GM23248 (cell line): ENCODE results near the gene BLOC1S6. TPM values are rescaled to one million over a fixed set of nuclear protein-coding genes. Genes with fewer than 3 reads are reported as not detected.

Source experiments
- DNase-seq: peaks from one replicate; pipeline ENCODE4 v3.0.0-alpha.2; 2015
- H2AFZ ChIP-seq: fragments of 200-600 bp; sonication (generic); 2 replicates; pipeline ENCODE4 v1.6.1; 2016; ENCODE audit warnings: antibody characterized with exemption
- H3F3A ChIP-seq: fragments of 200-600 bp; sonication (generic); 2 replicates; pipeline ENCODE4 v1.6.1; 2016; ENCODE audit warnings: mild to moderate bottlenecking, antibody characterized with exemption, mixed run types; ENCODE audit not compliant: insufficient read depth
- H3K27ac ChIP-seq: fragments of 200-600 bp; sonication (generic); 2 replicates; pipeline ENCODE4 v1.5.1; 2016; ENCODE audit warnings: mild to moderate bottlenecking
- H3K27me3 ChIP-seq: fragments of 200-600 bp; sonication (generic); replicated peaks from 2 replicates; pipeline ENCODE4 v1.6.1; 2016; ENCODE audit warnings: mild to moderate bottlenecking; ENCODE audit not compliant: insufficient read depth
- H3K36me3 ChIP-seq: fragments of 200-600 bp; sonication (generic); 2 replicates; pipeline ENCODE4 v1.6.1; 2016; ENCODE audit warnings: low read depth, mild to moderate bottlenecking
- H3K4me1 ChIP-seq: fragments of 200-600 bp; sonication (generic); 2 replicates; pipeline ENCODE4 v1.6.1; 2016; ENCODE audit warnings: mild to moderate bottlenecking; ENCODE audit not compliant: insufficient read depth
- H3K4me2 ChIP-seq: fragments of 200-600 bp; sonication (generic); one replicate; pipeline ENCODE4 v1.6.1; 2016; ENCODE audit warnings: mild to moderate bottlenecking; ENCODE audit not compliant: unreplicated experiment
- H3K4me3 ChIP-seq: fragments of 200-600 bp; sonication (generic); 2 replicates; pipeline ENCODE4 v1.5.1; 2016; ENCODE audit warnings: mild to moderate bottlenecking
- H3K79me2 ChIP-seq: fragments of 200-600 bp; sonication (generic); 2 replicates; pipeline ENCODE4 v1.6.1; 2016; ENCODE audit warnings: mild to moderate bottlenecking; ENCODE audit not compliant: insufficient read depth
- H3K9ac ChIP-seq: fragments of 200-600 bp; sonication (generic); 2 replicates; pipeline ENCODE4 v1.6.1; 2016; ENCODE audit warnings: mild to moderate bottlenecking
- H3K9me2 ChIP-seq: fragments of 200-600 bp; sonication (generic); 2 replicates; pipeline ENCODE4 v1.6.1; 2016; ENCODE audit warnings: mixed run types, mild to moderate bottlenecking, moderate library complexity; ENCODE audit not compliant: insufficient read depth
- H3K9me3 ChIP-seq: fragments of 200-600 bp; sonication (generic); one replicate; pipeline ENCODE4 v1.6.1; 2017; ENCODE audit warnings: low read depth
- H4K20me1 ChIP-seq: fragments of 200-600 bp; sonication (generic); 2 replicates; pipeline ENCODE4 v1.6.0; 2016; ENCODE audit not compliant: insufficient read depth
- EZH2 ChIP-seq: fragments of 200-600 bp; sonication (generic); IDR thresholded peaks from 2 replicates; pipeline ENCODE4 v1.6.1; 2018; ENCODE audit warnings: antibody characterized with exemption, mild to moderate bottlenecking; ENCODE audit not compliant: insufficient read depth, poor library complexity, severe bottlenecking
- EZH2phosphoT487 ChIP-seq: fragments of 200-600 bp; sonication (generic); IDR thresholded peaks from 2 replicates; pipeline ENCODE4 v1.6.1; 2018; ENCODE audit warnings: antibody characterized with exemption, moderate library complexity, mild to moderate bottlenecking, low read depth; ENCODE audit not compliant: insufficient read depth
- WGBS, 2 experiments: methylation state at CpG; one replicate each; pipeline ENCODE4 v1.1.6; 2015 to 2017; ENCODE audit warnings: low lambda C conversion rate in 2 of 2, low coverage in 1 of 2; ENCODE audit errors: missing lambda C conversion rate in 2 of 2; 5-methylcytosine and 5-hydroxymethylcytosine counted together
- in situ Hi-C: fragments of 300-500 bp; cut with MboI; formaldehyde crosslinking; loops from 2 replicates; pipeline ENCODE4 v1.15.0; 2020
- polyA plus RNA-seq: library from polyadenylated mRNA; unstranded; fragments of >200 nt; fragmentation: Nextera tagmentation; extraction: Ambion mirVana; gene quantifications from 2 replicates; pipeline ENCODE4 v1.2.1, GENCODE V29; 2016
- total RNA-seq: library from RNA; depleted of rRNA; stranded (reverse); fragments of >200 nt; shearing (Covaris generic); gene quantifications from 2 replicates; pipeline ENCODE4 v1.2.3, GENCODE V29; 2014

BLOC1S6 gene
- total and polyA plus RNA-seq, 2 experiments from 2014 or later = 46.3 to 79.4 TPM

GRCh38 chr15:45641374-45641781, 54.2 kb downstream of the BLOC1S6 start:
- Histone ChIP-seq H3F3A (peaks cover 72% of the 10 kb centered on the region), H2AFZ (no peak overlapping the region), H3K9me3 (no peaks in the 10 kb centered on the region), H3K4me3 (peak overlapping the region; percentile 47; the same call in 1 of the 2 replicates), H3K4me2 (peak overlapping the region; percentile 86), H3K9ac (peak overlapping the region; percentile 55), H4K20me1 (0 out of 2 replicates have a peak, but pooled peaks cover 4% of the 10 kb centered on the region), H3K79me2 (peaks cover 22% of the 10 kb centered on the region; the same call in 1 of the 2 replicates), H3K27me3 (no peaks in the 10 kb centered on the region), H3K27ac (peak overlapping the region; percentile 90), H3K36me3 (no peaks in the 10 kb centered on the region), H3K9me2 (no peaks in the 10 kb centered on the region), H3K4me1 (peaks cover 62% of the 10 kb centered on the region)
- DNase-seq = peak; percentile 94
- TF ChIP-seq EZH2phosphoT487 = no peak
- no peak for TF ChIP-seq EZH2
- in situ Hi-C loops = no loop called here
- 0% methylated on average over 1 of the region's 1 CpG for WGBS, 2 experiments

DNA sequence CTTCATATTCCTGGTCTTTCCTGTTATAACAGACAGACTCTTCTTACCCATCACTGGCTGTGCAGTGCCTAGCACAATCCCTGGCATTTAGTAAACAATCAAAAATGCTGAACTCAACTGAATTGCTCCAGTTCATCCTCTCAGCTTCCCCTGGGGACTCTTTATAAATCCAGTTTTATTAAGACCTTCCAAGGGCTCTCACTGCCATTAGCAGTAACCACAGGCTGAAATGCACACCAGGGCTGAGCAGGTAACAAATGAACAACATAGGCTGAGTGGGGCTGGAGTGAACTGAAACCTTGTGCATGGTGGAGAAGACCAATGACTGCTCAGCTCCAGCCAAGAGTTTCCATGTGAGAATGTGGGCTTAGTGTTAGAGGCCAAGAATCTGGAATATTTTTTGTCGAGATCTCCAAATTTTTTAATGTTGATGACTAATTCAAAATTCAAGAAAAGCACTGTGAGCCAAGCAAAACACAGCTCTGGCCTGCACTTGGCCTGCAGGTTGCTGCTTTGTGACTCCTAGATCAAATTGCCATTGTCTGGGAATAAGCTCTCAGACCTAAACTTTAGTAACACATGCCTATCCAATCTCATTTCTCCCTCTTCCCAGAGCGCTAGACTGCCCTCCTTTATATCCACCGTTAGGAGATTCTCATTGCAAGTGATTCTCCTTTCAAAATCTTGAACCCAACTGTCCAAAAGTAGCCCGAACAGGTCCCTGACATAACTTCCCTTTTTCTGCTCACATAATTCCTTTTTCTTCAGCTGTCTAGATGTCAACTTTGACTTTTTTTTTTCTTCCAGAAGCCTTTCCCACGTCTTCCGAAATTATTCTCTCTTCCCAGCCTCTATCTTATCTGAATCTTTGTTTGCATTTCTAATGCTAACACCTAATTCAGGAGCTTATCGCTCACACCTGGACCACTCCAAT, 55.1 kb downstream of the BLOC1S6 start:
- no peaks in the 10 kb centered on the region for H3K9me2 ChIP-seq
- H3K9me3 ChIP-seq = no peaks in the 10 kb centered on the region
- DNase-seq = peak; percentile 85
- WGBS, 2 experiments = 55 to 56% methylated on average over 7 of the region's 7 CpGs
- H4K20me1 ChIP-seq = 0 out of 2 replicates have a peak, but pooled peaks cover 4% of the 10 kb centered on the region
- H3K4me1 ChIP-seq = peaks cover 63% of the 10 kb centered on the region
- H3K27me3 ChIP-seq = no peaks in the 10 kb centered on the region
- in situ Hi-C loops = no loop called here
- peak overlapping the region; percentile 47 for H3K4me3 ChIP-seq
- H2AFZ ChIP-seq = no peak overlapping the region
- no peaks in the 10 kb centered on the region for H3K36me3 ChIP-seq
- H3F3A ChIP-seq = peaks cover 68% of the 10 kb centered on the region
- peak overlapping the region; percentile 90 for H3K27ac ChIP-seq
- H3K79me2 ChIP-seq = peaks cover 30% of the 10 kb centered on the region
- H3K9ac ChIP-seq = peak overlapping the region; percentile 37
- no peak for TF ChIP-seq EZH2phosphoT487
- no peak for TF ChIP-seq EZH2
- peak overlapping the region; percentile 86 for H3K4me2 ChIP-seq

GRCh38 chr15:45644437-45644836, 57.3 kb downstream of the BLOC1S6 start:
- no peaks in the 10 kb centered on the region for H3K36me3 ChIP-seq
- peaks cover 63% of the 10 kb centered on the region for H3F3A ChIP-seq
- peaks cover 62% of the 10 kb centered on the region for H3K4me1 ChIP-seq
- no peaks in the 10 kb centered on the region for H3K9me2 ChIP-seq
- no peak overlapping the region for H3K4me2 ChIP-seq
- H4K20me1 ChIP-seq = 0 out of 2 replicates have a peak, but pooled peaks cover 4% of the 10 kb centered on the region
- WGBS, 2 experiments = 78 to 84% methylated on average over 2 of the region's 2 CpGs
- H3K9me3 ChIP-seq = no peaks in the 10 kb centered on the region
- in situ Hi-C loops = no loop called here
- no peaks in the 10 kb centered on the region for H3K27me3 ChIP-seq
- H3K27ac ChIP-seq = no peak overlapping the region
- DNase-seq = no peak
- TF ChIP-seq EZH2phosphoT487 (no peak), EZH2 (no peak)
- H3K9ac ChIP-seq = no peak overlapping the region
- H3K79me2 ChIP-seq = peaks cover 20% of the 10 kb centered on the region
- H3K4me3 ChIP-seq = no peak overlapping the region
- H2AFZ ChIP-seq = no peak overlapping the region

DNA sequence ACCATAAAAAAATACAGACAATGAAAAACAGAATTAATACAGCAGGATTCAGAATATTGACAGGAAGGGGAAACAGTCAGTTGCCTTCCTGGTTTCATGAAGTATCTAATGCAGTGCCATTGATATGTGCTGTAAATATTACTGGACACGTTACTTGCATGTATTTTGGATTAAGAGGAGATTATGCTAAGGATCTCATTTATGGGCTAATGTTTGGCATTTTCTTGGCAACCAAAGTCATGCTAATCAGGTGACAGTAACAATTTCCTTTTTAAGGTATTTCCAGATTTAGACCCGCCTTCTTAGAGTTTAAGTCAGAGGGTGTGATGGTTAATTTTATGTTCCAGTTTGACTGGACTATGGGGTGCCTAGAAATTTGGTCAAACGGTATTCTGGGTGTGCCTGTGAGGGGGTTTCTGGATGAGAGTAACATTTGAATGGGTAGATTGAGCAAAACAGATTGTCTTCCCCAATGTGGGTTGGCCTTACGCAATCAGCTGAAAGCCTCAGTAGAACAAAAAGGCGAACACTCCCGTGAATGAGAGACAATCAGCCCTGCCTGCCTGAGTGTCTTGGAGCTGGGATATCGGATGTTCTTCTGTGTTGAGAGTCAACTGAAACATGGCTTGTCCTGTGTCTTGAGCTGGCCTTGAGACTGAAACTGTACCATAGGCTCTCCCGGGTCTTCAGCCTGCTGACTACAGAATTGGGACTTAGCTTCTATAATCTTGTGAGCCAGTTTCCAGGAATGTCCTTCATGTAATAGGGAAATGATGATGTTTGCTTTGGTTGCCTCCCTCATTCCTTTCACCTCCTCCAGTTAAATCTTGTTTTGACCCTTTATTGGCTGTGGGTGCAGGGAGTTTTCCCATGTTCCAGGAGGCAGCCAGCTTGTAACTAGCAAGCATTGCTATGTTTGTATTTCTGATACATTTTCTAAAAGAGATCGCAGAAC, 58.1 kb downstream of the BLOC1S6 start:
- TF ChIP-seq EZH2 (no peak), EZH2phosphoT487 (no peak)
- Histone ChIP-seq H3F3A (peaks cover 57% of the 10 kb centered on the region), H3K4me3 (peak overlapping the region; percentile 34), H3K9me2 (no peaks in the 10 kb centered on the region), H3K9ac (peak overlapping the region; percentile 35; the same call in 1 of the 2 replicates), H3K4me2 (peak overlapping the region; percentile 58), H3K27me3 (no peaks in the 10 kb centered on the region), H4K20me1 (0 out of 2 replicates have a peak, but pooled peaks cover 4% of the 10 kb centered on the region), H3K9me3 (no peaks in the 10 kb centered on the region), H3K4me1 (peaks cover 57% of the 10 kb centered on the region), H3K79me2 (peaks cover 22% of the 10 kb centered on the region), H2AFZ (peak overlapping the region; percentile 55), H3K27ac (peak overlapping the region; percentile 68), H3K36me3 (no peaks in the 10 kb centered on the region)
- in situ Hi-C loops = no loop called here
- 59 to 60% methylated on average over 9 of the region's 9 CpGs for WGBS, 2 experiments
- DNase-seq = peak; percentile 82
